GM19324 (cell line): ENCODE results near the gene JAK1.
"Not testable (repeated sequence)": the region's sequence is repeated elsewhere in the genome, so short reads cannot be mapped to it uniquely, and the experiment has no call there.

Experiments used
- ATAC-seq: cut with Tn5 transposase; IDR thresholded peaks from one replicate; pipeline ENCODE4 v1.9.1; 2021; ENCODE audit warnings: mild to moderate bottlenecking, moderate library complexity; ENCODE audit not compliant: unreplicated experiment, low FRiP score

Gene JAK1

DNA sequence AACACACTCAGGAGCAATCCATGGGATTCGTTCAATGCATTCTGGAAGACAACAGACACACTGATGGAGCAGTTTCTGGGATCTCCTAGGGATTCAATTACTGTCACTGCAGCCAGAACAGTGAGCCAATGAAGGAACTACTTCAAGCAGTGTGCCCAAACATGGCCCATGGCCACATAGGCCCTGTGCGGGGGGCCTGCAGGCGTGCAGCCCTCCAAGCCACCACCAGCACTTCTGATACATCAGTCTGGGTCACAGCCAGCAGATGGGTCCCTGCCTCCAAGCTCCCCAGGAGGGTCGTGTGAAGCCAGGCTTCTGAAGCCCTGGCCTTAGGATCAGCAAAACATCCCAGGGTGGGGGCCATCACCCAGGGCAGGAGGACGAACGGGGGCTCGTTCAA lies 122.2 kb downstream of the JAK1 start:
- ATAC-seq = no peak

DNA sequence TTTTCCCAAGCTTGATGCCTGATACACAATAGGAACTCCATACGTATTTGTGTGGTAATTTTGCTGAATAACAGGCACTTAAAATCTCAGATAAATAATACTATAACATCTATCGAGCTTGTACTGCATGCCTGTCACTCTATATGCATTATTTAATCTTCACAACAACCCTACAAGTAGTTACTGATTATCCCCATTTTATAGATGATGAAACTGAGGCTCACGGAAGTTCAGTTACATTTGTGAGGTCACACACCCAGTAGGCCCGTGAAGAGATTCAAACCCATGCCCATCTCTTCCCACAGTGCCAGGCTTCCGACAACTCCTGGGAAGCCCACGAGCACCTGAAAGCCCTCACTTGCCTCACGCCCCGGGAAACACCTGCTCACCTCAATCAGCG lies 122.7 kb downstream of the JAK1 start:
- ATAC-seq = no peak

DNA sequence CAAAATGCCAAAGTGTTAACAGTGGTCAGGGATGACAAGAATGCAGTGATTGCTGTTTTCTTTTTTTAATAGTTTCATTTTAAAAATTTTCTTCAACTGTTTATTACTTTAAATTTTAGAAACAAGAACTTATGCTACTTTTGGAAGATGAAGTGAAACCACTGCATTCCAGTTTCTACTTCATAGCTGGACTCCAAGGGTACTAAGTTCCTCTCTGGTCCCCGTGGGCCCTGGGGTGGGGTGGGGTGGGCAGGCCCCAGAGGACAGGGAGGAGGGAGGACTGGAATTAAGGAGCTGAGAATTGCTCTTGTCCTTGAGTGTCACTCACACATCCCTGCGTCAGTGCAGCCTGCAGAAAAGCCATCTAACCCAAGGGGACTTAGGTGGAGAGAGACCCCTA lies 124.1 kb downstream of the JAK1 start:
- ATAC-seq = no peak

DNA sequence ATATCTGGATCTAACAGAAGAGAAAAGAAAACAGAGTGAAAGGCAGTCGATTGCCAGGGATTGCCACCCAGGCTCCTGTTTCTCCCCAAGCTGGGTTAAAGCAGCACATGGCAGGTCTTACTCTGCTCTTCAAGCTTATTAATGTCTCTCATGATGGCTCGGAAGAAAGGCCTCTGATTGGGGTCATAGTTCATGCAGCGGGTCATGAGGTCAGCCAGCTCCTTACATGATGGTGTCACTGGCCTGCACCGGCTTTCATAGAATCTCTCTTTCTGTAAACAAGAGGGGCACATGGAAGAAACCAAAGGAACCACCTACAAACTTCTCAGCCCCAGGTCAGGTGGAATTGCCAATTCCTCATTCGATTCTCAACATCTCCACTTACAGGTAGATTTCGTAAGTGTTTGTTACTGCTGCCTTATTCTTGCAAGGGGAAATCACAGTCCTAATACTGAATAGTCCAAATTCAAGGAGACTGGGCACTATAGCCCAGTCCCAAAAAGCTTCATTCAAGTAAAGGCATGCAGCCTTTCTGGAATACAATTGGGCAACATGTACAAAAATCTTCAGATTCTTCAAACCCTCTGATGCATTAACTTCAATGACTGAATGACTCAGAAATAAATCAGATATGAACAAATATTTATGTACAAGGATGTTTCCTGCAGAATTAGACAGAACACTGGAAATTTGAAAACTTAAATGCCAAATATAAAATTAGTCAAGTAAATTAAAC lies 124.9 kb downstream of the JAK1 start:
- no peak for ATAC-seq

DNA sequence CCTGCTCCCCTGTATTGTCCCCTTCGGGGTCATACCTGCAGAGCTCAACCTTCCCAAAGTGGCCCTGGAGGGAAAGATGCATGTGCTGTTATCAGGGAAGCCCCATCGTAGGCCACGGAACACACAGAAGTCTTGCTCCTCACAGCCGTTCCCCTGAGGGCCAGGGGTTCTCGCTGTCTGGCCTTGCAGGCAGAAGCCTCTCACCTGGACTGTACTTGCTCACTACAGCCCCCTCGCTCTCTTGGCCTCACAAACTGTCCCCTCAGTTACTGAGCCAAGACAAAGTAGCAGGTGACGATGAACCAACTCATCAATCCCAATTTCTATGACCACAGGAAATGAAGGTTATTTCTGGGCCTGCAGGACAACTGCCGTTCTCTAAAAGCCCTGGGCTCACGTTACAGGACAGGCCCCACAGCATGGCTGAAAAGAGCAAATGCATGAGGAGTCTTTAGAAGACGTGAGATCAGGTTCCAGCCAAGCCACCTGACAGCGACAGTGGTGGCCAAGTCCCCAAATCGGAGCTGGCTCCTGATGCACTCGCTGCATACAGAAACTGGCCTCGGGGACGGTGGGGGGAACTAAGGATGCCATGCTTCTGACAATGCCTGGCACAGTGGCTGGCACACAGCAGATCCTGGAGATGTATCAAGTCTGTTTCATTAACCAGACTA lies 126.5 kb downstream of the JAK1 start:
- no peak for ATAC-seq

DNA sequence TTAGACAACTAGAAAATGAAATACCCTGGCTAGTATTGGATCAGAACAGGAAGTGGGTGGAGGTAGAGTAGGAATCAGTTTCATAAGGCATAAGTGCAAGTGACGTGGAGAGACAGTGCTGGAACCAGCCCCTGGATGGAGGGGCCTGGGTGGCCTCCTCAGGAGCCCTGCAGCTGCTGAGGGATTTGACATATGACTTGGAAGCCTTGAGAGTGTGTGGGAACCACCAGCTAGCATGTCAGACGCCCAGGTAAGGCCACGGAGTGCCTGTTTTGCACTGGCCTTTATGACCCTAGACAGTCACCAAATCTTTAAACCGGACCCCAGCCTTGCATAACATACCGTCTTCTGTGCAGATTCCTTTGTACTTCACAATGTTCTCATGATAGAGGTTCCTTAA lies 127.1 kb downstream of the JAK1 start:
- ATAC-seq = no peak

DNA sequence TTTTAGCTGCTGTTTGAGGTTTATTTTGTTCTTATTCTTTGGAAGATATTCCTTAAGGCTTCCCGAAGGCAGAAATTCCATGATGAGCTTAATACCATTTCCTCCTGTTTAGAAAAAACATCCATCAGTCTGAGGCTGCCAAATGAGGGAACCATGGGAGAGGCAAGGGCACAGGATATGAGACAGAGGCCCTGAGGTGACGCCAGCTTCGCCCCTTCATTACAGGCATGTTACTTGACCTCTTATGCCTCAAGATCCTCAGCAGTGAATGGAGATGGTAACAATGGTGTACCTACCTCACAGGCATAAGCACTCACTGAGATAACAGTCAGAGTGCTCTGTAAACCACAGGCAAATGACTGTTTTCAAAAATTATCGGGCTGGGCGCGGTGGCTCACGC lies 127.9 kb downstream of the JAK1 start:
- ATAC-seq = no peak

DNA sequence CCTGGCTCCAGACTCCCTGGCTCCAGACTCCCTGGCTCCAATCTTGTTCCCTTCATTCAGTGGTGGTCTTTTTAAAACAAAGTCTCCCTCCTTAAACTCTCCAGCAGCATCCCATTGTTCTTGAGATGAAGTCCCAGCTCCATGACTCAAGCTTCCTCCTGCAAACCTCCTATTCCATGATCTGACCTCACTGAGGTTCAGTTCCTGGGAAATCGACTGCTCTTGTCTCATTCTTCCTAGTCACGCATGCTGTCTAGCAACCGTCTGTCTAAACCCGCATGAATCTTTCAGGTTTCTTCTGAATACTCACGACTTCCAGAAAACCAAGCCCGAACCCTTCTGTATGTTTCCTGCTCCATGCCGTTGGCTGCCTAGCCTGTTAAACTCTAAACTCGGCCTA lies 129.5 kb downstream of the JAK1 start:
- ATAC-seq = no peak

DNA sequence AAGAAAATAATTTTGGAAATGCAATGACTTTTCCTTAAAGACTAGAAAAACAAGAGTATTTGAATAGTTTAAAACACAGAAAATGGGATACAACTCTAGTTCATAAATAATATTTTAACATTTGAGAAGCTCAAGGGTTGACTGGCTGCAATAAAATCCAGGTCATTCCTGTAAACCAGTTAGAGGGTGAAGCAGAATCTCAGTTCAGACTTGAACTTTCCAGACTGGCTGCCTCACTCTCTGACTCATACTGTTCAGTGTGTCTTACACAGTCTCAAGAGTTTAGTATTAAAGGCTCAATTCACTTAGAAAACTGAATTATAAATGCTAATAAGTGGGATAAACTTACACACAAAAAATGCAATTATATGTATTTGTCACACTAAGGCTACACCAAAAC lies 131.6 kb downstream of the JAK1 start:
- ATAC-seq = no peak

DNA sequence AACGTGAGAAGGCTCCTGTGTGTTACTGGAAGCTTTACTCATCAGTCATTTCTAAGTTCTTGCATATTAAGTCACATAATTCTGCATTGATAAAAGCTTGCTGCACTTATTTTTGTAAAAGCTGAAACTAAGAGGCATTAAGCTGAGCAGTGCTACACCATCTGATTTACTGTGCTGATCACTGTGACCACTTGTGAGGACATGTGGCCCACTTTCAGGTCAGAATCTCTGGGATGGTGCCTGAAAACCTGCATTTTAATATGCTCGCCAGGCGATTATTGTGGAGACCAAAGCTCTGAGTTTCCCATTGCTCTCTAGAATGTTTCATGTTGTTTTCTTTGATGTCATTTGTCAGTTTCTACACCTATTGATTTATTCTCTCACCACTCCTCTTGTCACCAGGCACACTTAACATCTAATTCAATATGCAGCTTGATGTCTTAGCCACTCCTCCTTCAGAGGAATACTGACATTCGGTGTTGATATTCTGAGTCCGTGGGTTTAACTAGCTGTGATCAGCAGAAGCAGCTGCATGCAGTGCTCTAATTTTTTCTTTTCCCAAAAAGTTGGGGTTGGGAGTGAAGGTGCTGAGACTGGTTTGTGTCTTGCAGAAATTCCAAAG lies 136.2 kb downstream of the JAK1 start:
- no peak for ATAC-seq

DNA sequence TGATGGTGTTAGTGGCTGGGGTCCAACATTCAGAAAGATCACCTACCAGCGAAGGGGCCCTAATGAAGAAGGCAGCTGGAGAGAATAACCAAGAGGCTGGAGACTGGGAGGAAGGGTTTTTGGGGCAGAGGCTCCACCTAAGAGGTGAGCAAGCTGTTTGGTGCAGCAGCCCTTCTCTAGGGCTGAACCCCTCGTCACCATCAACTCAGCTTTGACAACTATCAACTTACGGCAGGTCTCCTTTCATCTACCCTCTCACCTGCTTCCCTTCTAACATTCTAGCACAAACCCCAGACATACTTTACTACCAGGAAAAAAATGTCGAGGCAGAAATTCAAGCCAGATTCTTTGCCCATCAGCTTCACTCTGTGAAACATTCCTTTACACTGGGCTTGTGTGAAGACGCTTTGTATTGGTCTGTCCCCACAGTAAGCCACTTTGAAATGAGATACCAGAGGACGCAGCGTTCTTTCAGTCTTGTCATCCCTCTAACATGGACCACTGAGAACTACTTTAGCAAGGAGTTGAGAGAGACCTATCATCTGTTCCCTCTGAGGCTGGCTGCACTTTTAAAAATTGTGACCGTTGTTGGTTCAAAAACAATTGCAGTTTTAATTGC lies 136.8 kb downstream of the JAK1 start:
- ATAC-seq = no peak

DNA sequence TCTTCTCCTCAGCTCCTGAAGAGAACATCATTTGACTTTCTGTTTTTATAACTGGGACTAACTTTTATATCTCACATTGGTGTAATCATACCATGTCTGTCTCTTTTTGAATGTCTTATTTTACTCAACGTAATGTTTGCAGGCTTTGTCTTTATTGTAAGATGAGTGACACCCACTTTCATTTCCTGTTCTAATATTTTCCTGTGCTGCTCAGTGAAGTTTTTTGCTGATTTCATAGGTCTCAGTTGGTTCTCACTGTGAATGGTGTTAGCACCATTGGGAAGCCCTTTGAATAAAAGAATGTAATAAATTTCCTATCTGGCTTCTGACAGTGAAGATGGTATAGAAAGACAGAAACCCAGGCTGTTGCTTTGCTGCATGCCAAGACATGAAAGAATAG lies 137.5 kb downstream of the JAK1 start:
- ATAC-seq = no peak

DNA sequence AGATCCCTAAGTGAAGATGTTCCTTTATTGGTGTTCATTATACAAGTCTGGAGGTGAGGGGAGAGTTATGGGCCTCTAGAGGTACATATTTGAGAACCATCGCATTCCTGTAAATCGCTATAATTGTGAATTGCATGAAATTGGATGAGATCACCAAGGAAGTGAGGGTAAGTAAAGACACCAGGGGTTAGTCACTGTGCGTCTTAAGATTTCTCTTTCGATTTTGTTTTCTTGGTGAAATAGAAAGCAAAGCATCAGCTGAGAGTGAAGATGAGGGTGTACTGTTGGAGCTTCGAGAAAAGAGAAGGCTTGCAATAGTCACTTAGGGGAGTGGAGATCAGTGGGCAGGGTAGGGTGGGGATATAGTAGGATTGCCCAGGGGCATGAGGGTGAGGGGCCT lies 139.4 kb downstream of the JAK1 start:
- ATAC-seq = peak; percentile 95

DNA sequence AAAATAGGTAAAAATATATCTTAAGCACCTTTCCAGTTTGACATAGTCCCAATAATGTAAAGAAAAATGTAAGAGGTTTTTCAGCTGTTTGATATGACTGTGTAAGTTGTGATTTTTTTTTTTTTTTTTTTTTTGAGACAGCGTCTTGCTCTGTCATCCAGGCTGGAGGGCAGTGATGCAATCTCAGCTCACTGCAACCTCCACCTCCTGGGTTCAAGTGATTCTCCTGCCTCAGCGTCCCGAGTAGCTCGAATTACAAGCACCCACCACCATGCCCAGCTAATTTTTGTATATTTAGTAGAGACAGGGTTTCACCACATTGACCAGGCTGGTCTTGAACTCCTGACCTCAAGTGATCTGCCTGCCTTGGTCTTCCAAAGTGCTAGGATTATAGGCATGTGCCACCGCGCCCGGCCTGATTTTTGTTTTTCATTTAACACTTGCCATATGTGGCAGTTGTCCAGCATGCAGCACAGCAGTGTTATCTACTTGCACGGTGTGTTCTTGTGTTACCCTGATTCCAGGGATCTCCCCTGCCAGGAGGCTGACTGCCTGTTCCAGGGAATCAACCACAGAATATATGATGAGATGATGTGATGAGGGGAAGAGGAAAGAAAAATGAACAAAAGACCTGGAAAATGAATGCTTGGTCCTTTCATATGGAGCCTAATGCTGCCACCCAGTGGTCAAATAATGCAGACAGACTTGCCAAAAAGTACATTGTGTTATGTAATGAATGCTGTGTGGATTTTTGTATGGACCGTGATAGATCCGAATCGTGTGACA lies 142.5 kb downstream of the JAK1 start:
- no peak for ATAC-seq

DNA sequence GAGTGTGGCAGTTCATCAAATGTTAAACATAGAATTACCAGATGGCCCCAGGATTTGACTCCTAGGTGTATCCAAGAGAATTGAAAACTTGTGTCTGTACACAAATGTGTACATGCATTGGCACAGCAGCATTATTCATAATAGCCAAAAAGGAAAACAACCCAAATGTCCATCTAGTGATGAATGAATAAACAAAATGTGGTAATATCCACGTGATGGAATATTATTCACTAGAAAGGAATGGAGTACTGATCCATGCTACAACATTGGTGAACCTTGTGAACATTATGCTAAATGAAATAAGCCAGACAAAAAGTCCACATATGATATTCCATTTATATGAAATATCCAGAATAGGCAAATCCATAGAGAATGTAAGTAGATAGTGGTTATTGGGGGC lies 143.7 kb downstream of the JAK1 start:
- ATAC-seq = no peak

DNA sequence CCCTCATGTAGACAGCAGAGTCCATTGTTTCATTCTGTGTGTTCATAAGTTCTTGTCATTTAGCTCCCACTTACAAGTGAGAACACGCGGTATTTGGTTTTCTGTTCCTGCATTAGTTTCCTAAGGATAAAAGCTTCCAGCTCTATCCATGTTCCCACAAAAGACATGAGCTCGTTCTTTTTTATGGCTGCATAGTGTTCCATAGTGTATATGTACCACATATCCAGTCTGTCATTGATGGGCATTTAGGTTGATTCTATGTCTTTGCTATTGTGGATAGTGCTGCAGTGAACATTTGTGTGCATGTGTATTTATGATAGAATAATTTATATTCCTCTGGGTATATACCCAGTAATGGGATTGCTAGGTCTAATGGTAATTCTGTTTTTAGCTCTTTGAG lies 145.8 kb downstream of the JAK1 start:
- ATAC-seq = not testable (repeated sequence)

DNA sequence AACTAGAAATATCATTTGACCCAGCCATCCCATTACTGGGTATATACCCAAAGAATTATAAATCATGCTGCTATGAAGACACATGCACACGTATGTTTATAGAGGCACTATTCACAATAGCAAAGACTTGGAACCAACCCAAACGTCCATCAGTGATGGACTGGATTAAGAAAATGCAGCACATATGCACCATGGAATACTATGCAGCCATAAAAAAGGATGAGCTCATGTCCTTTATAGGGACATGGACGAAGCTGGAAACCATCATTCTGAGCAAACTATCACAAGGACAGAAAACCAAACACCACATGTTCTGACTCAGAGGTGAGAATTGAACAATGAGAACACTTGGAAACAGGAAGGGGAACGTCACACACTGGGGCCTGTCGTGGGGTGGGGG lies 149.0 kb downstream of the JAK1 start:
- ATAC-seq = not testable (repeated sequence)

DNA sequence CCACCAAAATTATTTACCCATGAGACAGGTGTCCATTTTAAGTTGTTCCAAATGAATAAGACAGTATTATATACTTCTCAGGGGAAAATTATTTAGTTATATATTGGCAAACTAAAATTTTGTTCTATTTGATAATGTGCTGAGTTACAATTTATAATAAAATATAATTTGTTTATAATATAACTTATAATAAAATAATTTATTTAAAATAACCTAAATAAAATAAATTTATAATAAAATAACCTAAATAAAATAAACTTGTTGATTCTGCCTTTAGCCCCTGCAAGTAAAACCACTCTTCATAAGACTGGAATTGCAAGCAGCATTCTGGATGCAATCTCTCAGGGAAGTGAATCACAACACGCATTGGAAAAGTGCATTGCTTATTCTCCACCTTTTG lies 151.9 kb downstream of the JAK1 start:
- no peak for ATAC-seq

DNA sequence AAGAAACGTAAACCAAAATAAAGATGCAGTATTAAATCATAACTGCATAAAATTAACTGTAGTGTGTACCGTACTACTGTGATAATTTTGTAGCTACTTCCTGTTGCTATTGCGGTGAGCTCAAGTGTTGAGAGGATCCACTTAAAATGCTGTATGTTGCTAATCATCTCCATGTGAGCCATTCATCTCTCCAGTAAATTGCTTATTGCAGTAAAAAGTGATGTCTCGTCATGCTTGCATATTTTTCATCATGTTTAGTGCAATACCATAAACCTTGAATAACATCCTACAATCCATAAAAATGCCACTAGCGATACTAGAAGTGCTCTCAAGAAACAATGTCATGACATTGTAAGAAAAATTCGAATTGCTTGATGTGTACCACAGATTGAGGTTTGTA lies 155.2 kb downstream of the JAK1 start:
- ATAC-seq = no peak

DNA sequence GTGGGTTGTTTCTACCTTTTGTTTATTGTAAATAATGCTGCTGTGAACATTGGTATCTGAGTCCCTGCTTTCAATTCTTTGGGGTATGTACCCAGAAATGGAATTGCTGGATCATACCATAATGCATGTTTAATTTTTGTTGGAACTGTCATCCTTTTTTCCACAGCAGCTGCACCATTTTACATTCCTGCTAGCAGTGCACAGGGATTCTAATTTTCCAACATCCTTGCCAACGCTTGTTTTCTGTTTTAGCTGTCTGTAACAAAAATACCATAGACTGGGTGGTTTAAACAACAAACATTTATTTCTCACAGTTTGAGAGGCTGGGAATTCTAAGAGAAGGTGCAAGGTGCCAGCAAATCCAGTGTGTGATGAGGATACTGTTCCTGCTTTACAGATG lies 156.3 kb downstream of the JAK1 start:
- ATAC-seq = no peak

DNA sequence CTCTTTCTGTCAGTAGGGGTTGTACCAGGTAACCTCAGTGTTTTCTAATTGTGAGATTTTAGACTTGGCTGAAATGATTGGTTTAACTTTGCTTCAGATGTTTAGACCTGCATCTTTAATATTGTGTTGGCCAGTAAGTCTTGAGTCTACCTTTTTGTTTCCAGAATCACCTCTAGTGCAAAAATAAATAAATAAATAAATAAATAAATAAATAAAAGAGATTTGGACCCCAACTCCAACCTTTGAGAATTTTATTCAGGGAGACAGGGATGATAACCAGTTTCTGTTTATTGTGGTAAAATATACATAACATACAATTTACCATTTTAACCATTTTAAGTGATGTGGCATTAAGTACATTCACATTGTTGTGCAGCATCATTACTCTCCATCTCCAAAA lies 157.0 kb downstream of the JAK1 start:
- ATAC-seq = no peak
